ENCODE measurements around the gene EGF.

DNA sequence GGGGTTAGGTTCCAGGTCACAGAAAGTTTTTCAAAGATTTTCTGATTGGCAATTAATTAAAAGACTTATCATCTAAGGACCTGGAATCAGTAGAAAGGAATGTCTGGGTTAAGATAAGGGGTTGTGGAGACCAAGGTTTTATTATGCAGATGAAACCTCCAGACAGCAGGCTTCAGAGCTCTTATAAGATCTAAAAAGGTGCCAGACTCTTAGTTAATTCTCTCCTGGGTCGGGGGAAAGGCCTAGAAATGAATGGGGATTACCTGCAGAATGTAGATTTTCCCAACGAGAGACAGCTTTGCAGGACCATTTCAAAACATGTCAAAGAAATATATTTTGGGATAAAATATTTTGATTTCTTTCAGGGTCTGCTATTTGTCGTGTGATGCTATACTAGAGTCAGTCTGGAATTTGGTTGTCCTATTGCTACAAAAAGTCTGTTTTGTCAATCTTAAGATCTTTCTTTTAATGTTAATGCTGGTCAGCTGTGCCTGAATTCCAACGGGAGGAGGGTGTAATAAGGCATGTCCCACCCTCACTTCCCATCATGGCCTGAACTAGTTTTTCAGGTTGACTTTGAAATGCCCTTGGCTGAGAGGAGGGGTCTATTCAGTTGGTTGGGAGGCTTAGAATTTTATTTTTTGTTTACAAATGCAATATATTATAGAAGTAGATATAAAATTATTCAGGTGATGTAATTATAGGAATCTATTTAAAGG lies 15.8 kb downstream of the EGF start:
- TF ChIP-seq, protein P1, sequence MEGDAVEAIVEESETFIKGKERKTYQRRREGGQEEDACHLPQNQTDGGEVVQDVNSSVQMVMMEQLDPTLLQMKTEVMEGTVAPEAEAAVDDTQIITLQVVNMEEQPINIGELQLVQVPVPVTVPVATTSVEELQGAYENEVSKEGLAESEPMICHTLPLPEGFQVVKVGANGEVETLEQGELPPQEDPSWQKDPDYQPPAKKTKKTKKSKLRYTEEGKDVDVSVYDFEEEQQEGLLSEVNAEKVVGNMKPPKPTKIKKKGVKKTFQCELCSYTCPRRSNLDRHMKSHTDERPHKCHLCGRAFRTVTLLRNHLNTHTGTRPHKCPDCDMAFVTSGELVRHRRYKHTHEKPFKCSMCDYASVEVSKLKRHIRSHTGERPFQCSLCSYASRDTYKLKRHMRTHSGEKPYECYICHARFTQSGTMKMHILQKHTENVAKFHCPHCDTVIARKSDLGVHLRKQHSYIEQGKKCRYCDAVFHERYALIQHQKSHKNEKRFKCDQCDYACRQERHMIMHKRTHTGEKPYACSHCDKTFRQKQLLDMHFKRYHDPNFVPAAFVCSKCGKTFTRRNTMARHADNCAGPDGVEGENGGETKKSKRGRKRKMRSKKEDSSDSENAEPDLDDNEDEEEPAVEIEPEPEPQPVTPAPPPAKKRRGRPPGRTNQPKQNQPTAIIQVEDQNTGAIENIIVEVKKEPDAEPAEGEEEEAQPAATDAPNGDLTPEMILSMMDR (IDR thresholded peaks at IDR 0.05; ENCODE audit: insufficient read depth, low read length) = no peak
- TF ChIP-seq, protein P2, sequence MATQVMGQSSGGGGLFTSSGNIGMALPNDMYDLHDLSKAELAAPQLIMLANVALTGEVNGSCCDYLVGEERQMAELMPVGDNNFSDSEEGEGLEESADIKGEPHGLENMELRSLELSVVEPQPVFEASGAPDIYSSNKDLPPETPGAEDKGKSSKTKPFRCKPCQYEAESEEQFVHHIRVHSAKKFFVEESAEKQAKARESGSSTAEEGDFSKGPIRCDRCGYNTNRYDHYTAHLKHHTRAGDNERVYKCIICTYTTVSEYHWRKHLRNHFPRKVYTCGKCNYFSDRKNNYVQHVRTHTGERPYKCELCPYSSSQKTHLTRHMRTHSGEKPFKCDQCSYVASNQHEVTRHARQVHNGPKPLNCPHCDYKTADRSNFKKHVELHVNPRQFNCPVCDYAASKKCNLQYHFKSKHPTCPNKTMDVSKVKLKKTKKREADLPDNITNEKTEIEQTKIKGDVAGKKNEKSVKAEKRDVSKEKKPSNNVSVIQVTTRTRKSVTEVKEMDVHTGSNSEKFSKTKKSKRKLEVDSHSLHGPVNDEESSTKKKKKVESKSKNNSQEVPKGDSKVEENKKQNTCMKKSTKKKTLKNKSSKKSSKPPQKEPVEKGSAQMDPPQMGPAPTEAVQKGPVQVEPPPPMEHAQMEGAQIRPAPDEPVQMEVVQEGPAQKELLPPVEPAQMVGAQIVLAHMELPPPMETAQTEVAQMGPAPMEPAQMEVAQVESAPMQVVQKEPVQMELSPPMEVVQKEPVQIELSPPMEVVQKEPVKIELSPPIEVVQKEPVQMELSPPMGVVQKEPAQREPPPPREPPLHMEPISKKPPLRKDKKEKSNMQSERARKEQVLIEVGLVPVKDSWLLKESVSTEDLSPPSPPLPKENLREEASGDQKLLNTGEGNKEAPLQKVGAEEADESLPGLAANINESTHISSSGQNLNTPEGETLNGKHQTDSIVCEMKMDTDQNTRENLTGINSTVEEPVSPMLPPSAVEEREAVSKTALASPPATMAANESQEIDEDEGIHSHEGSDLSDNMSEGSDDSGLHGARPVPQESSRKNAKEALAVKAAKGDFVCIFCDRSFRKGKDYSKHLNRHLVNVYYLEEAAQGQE (IDR thresholded peaks at IDR 0.05; ENCODE audit: insufficient replicate concordance, low read depth) = no peak
- TF ChIP-seq GABPA (IDR thresholded peaks at IDR 0.05; ENCODE audit: low read depth) (no peak), POLR2AphosphoS5 (IDR thresholded peaks at IDR 0.05; ENCODE audit: low read depth) (no peak), SPI1 (IDR thresholded peaks at IDR 0.05; ENCODE audit: borderline replicate concordance, low read depth) (no peak)

All from HL-60 (cell line).